HepG2 (cell line): ENCODE measurements around the gene CHTF18.

Source experiments
- CTCF ChIP-seq: sonication (generic); formaldehyde crosslinking; IDR thresholded peaks from 2 replicates; pipeline ENCODE4 v1.5.0; 2020; ENCODE audit warnings: mild to moderate bottlenecking, missing genetic modification reagents, moderate library complexity
- ELK4 ChIP-seq: sonication (generic); formaldehyde crosslinking; IDR thresholded peaks from 2 replicates; pipeline ENCODE4 v1.9.0; 2021; ENCODE audit warnings: missing genetic modification reagents, borderline replicate concordance
- MED1 ChIP-seq: sonication (generic); formaldehyde crosslinking; IDR thresholded peaks from 2 replicates; pipeline ENCODE4 v1.4.0; 2020; ENCODE audit warnings: missing genetic modification reagents
- NFIC ChIP-seq: IDR thresholded peaks from 2 replicates; pipeline ENCODE4 v1.6.1; 2012; ENCODE audit warnings: mild to moderate bottlenecking, low read length, inconsistent platforms
- PHF8 ChIP-seq: sonication (generic); formaldehyde crosslinking; IDR thresholded peaks from 2 replicates; pipeline ENCODE4 v1.5.0; 2020; ENCODE audit warnings: missing genetic modification reagents
- POLR2A ChIP-seq, 2 experiments: IDR thresholded peaks; 2 replicates each; pipeline ENCODE4 v1.6.1; 2011; ENCODE audit warnings: low read depth in 2 of 2, low read length in 2 of 2, mild to moderate bottlenecking in 1 of 2, moderate library complexity in 1 of 2; ENCODE audit not compliant: insufficient read depth in 1 of 2
- PTBP1 ChIP-seq: fragments of 200-400 bp; formaldehyde crosslinking; IDR thresholded peaks from 2 replicates; pipeline ENCODE4 v1.6.1; 2018; ENCODE audit warnings: low read length, low read depth; ENCODE audit not compliant: poor library complexity, severe bottlenecking
- RNF219 ChIP-seq: sonication (generic); formaldehyde crosslinking; IDR thresholded peaks from 2 replicates; pipeline ENCODE4 v1.5.0; 2020; ENCODE audit warnings: mild to moderate bottlenecking, missing genetic modification reagents
- ZNF225 ChIP-seq: sonication (generic); formaldehyde crosslinking; IDR thresholded peaks from 2 replicates; pipeline ENCODE4 v1.4.0; 2020; ENCODE audit warnings: mild to moderate bottlenecking, missing genetic modification reagents
- ZNF597 ChIP-seq: sonication (generic); formaldehyde crosslinking; IDR thresholded peaks from 2 replicates; pipeline ENCODE4 v1.5.0; 2020; ENCODE audit warnings: missing genetic modification reagents

GRCh38 chr16:778447-778846 lies 10.0 kb upstream of the CHTF18 start:
- TF ChIP-seq PHF8 (CRISPR knock-in tag), result no peak
- TF ChIP-seq ELK4 (CRISPR knock-in tag), result no peak
- no peak for TF ChIP-seq CTCF
- TF ChIP-seq ZNF597 (CRISPR knock-in tag), result no peak
- no peak for TF ChIP-seq RNF219 (CRISPR knock-in tag)
- TF ChIP-seq MED1, result no peak
- no peak for TF ChIP-seq ZNF225 (CRISPR knock-in tag)
- TF ChIP-seq PTBP1, result no peak
- no peak for TF ChIP-seq POLR2A (IDR thresholded peaks at IDR 0.05; ENCODE audit: insufficient read depth in 1 of 2, low read depth in 2 of 2, low read length in 2 of 2)
- no peak for TF ChIP-seq NFIC
